Eye (tissue), 1 donor: ENCODE data around the gene ANKRD24.
"Not testable (repeated sequence)": the region's sequence is repeated elsewhere in the genome, so short reads cannot be mapped to it uniquely, and the experiment has no call there.

ENCODE experiments used
- DNase-seq: peaks from one replicate; pipeline ENCODE4 v3.0.0-alpha.2; 2015

The ANKRD24 gene

DNA sequence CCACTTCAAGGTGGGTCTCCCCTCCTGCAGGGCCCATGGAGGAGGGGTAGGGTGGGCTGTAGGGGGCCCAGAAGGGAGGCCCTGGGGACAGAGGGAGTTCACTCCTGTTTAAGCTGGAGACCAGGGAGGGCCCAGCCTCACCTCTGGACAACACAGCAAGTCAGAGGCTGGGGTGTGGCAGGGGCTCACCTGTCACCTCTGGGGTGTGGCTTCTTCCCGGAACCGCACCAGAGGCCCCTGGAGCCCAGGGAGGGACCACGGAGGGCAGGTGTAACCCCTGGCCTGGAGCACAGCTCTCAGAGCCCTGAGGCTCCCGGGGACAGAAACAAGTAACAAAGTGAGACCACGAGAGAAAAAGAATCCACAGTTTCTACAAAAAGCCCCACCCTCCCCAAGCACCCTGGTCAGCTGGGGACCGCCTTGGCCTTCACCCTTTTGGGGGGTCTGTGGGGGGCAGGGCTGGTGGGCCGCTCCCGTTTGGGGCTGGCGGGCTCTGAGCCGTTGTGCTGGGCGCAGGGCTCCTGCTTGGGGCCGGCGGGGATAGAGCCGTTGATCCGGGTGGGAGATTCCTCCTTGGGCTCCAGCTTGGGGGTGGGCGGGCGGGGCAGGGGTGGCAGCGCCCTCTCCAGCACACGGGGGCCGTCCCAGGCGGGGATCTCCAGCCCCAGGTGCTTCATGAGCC, 8.1 kb upstream of the ANKRD24 start:
- DNase-seq, result no peak

DNA sequence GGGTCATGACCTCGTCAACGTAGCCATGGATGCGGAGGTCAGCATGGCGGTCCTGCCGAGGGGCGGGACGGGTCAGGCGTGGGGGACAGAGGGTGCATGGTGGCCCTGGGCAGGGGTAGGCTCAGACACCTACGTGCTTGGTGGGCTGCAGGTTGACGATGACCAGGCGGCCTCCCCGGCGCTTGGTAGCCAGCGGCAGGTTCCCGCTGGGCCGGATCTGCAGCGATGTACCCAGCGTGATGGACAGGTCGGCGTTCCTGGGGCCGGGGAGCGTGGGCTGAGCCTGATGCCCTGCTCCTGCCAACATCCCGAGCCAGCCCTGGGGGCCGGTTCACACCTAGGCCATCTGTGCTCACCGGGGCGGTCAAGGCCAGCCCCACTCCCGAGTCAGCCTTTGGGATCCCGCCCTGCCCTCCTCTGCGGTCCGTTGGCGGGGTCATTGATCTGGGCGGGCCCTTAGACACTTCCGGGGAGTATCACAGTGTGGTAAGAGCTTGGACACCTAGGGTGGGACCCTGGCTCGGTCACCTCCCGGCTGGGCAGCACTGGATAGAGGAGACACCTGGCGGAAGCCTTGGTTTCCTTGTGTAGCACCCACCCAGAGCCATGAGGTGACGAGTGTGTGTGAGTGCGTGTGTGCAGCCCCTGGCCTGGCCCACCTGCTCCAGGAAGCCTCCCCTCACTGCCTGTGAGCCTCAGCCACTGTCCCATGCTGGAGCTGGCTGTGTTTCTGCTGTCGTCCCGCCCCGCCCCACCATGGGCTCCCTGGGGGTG, 7.4 kb upstream of the ANKRD24 start:
- DNase-seq, result no peak

DNA sequence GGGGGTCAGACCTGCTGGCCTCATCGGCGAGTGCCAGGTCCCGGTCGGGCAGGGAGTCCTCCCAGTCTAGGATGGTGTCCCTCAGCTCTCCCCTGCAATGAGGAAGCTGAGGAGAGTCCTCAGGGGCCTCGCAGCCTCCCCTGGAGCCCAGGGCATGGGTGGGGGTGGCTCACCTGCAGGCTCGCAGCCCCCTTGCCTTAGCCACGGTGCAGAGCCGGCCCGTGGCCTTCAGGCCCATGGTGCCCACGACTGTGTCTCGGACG, 6.9 kb upstream of the ANKRD24 start:
- no peak for DNase-seq

DNA sequence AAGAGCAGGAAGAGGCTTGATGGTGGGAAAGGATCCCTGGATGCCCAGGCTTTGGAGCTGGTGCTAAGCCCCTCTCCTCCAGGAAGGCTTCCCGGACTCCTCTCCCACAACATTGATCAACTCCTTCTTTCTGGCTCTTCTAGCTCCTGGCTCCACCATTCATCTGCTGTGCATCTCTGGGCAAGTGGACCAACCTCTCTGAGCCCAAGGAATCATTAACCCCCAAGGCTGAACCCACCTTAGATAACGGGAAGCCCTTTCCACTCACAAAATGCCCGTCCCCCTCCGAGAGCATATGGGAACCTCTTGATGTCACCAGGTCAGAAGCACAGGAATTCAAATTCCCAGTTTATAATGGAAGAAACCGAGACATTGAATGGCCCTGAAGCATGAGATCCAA, 5.3 kb upstream of the ANKRD24 start:
- DNase-seq, result no peak

DNA sequence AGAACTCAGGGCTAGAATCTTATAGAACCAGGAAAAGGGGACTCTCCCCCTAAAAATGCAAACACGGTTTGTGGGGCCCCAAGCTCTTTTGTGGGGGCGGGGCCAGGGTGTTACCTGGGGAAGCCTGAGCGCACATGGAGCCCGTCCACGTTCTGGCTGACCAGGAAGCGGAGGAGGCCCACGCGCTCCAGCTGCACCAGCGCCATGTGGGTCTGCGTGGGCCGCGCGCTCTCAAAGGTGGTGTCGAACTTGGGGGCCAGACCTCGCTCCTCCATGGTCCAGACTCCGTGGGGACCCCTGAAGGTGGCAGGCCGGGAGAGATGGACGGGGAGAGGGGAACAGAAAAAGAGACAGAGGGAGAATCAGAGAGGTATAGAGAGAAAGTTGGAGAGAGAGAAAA, 3.5 kb upstream of the ANKRD24 start:
- DNase-seq, result no peak

DNA sequence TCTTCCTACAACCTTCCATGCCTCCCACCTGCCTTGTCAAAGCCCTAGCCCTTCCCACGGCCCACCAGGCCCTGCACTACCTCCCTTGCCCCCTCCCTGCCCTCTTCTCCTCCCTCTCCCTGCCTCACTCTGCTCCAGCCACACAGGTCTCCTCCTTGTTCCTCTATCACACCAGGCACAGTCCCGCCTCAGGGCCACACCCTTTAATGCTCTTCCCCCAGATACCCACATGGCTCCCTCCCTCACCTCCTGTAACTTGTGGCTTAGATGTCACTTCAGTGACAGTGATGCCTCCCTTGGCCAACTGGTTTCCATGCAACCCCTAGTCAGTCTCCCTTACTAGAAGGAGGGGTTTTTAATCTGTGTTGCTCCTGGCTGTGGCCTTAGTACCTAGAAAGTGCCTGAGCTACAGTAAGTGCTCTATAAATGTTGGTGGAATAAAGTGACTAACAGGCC, 1.4 kb upstream of the ANKRD24 start:
- DNase-seq, result no peak

GRCh38 chr19:4183967-4184717, 1.7 kb downstream of the ANKRD24 start:
- DNase-seq, result no peak

DNA sequence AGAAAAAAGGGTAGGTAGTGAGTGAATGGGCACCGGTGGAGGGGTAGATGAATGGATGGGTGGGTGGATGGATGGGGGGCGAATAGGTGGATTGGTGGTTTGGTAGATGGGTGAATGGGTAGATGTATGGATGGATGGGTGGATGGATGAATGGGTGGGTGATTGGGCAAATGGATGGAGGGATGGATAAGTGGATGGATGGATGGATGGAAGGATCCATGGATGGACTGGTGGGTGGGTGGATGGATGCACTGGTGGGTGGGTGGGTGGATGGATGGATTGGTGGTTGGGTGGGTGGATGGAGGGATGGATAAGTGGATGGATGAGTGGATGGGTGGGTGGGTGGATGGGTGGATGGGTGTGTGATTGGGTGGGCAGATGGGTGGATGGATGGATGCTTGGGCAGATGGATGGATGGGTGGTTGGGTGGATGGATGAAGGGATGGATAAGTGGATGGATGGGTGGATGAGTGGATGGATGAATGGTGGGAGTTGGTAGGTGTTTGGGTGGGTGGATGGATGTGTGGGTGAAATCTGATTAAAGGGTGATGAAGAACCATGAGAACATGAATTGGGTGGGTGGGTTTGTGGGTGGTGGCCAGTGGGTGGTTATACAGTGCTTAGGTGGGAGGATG, 2.3 kb downstream of the ANKRD24 start:
- no peak for DNase-seq

DNA sequence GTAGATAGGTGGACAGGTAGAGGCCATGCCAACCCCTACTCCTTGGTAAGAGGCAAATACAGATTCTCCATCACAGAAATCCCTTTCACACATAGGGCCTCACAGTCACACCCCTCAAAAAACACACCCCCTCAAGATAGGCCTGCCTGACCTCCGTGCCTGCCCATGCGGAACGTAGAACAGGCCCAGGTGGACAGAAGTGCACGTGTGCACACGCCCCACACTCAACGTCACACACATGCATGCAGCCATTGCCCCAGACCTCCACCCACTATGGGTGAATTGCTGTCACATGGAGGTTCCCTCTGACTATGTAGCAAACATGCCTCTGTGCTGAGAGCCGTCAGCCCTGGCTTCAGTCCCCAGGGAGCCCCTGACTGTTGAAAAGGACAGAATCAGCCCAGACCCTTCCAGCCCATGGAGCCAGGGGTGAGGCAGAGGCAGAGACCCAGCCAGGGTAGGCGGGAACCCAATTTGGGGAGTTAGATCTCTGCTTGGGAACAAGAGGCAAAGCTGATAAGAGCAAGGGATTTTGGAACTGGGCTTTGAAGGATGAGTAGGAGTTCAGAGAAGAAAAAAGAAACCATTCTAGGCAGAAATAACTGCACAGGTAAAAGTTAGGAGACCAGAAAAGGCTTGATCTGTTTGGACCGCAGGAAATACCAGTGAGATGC, 3.1 kb downstream of the ANKRD24 start:
- DNase-seq, result no peak

DNA sequence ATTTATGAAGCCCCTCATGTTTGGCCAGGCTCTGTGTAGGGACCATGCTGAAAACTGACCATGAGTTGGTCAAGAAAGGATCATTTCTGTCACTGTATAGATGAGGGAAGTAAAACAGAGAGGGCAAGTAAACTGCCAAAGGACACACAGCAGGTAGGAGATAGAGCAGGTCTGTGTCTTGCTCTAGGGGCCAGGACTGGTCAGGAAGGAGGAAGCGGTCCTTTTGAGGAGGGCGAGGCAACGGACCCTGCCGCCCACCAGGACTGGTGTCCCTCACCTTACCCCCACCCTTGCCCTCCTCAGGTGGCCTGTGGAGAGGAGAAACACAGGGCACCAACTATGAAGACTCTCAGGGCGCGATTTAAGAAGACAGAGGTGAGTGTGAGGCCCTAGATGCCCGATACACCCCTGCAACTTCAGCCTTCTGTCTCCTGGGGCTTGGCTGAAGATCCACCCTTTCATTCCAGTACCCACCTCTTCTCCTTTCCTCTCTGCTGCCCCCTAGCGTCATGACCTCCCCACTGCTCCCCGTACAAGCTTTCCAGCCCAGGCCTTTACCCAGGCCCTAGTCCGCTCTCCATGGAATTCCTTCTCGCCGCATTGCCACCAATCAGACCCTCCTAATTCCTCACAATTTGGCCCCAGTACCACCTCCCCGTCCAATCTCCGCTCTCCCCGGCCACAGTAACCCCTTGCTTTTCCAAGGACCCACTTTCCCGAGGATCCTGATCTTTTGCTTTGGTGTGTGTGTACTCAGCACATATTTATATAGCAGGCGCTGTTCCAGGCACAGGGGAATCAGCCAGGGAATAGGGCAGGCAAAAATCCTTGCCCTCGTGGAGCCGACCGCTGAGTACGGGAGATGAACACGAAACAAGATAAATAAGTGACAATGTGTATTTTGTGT, 3.9 kb downstream of the ANKRD24 start:
- peak; percentile 91 for DNase-seq

- no peak for DNase-seq
These were observed 5.0 kb downstream of the ANKRD24 start for GRCh38 chr19:4187313-4188122.

DNA sequence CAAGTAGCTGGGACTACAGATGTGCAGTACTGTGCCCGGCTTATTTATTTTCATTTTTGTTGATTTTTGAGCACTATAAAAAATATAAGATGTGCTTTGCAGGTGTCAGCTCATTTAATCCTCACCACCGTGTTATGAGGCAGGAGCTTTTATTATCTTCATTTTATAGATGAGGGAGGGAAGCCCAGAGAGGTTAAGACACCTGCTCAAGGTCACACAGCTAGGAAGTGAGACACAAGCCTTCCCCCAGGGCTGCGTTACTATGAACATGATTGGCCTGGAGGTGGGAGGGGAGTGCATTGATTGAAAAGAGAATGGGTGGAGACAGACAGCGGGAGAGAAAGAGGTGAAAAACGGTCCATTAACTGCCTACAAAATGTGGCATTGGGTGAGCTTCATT, 7.2 kb downstream of the ANKRD24 start:
- DNase-seq, result no peak

DNA sequence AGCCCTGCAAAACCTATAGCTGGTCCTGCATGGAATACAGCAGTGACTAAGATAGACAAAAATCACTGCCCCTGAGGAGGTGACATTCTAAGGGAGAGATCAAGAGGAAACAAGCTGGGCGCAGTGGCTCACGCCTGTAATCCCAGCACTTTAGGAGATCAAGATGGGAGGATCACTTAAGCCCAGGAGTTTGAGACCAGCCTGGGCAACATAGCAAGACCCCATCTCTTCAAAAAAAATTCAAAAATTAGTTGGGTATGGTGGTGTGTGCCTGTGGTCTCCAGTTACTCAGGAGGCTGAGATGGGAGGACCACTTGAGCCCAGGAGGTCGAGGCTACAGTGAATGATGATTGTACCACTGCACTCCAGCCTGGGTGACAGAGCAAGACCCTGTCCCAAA, 10.0 kb downstream of the ANKRD24 start:
- DNase-seq, result not testable (repeated sequence)

DNA sequence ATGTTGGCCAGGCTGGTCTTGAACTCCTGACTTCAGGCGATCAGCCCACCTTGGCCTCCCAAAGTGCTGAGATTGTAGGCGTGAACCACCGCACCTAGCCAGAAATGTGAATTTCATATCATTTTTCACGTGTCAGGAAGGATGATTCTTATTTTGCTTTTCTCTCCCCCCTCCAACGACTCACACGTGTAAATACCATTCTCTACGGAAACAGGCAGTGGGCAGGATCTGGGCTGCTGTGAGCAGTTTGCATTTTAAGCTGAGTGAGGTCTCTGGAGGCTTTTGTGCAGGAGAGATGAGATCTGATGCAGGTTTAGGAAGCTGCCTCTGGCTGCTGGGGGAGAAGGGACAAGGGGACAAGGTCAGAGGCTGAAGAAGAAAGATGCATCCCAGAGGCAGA, 11.9 kb downstream of the ANKRD24 start:
- DNase-seq, result no peak

GRCh38 chr19:4196009-4196408, 13.5 kb downstream of the ANKRD24 start:
- DNase-seq, result no peak

- DNase-seq, result no peak
These were observed 14.2 kb downstream of the ANKRD24 start for GRCh38 chr19:4196587-4197148.

- no peak for DNase-seq
These were observed 14.7 kb downstream of the ANKRD24 start for GRCh38 chr19:4197228-4197624.

DNA sequence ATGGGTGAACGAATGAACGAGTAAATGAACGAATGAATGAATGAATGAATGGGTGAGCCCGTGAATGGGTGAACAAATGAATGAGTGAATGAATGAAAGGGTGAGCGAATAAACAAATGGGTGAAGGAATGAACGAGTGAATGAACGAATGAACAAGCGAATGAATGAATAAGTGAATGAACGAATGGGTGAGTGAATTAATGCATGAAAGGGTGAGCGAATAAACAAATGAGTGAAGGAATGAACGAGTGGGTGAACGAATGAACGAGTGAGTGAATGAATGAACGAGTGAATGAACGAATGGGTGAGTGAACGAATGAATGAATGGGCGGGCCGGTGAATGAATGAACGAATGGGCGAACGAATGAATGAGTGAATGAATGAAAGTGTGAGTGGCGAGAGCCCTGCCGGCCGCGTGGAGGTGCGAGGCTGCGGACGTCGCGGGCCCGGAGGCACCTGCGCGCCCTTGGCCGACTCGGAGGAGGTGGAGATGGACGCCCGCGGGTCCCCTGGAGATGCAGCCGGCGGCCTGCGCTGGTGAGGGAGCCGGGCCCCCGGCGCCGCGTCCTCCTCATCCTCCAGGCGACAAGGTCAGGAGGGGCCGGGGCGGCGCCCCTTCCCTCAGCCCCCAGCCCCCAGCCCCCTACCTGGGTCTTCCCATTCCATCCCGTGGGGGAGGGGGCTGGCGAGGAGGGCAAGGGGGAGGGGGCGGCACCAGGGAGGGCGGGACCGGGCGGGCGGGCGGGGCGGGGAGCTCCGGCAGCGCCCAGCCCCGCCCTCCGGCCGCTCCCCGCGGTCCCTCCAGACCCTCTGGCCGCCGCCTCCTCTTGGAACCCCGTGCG, 15.4 kb downstream of the ANKRD24 start:
- DNase-seq, result peak; percentile 52

DNA sequence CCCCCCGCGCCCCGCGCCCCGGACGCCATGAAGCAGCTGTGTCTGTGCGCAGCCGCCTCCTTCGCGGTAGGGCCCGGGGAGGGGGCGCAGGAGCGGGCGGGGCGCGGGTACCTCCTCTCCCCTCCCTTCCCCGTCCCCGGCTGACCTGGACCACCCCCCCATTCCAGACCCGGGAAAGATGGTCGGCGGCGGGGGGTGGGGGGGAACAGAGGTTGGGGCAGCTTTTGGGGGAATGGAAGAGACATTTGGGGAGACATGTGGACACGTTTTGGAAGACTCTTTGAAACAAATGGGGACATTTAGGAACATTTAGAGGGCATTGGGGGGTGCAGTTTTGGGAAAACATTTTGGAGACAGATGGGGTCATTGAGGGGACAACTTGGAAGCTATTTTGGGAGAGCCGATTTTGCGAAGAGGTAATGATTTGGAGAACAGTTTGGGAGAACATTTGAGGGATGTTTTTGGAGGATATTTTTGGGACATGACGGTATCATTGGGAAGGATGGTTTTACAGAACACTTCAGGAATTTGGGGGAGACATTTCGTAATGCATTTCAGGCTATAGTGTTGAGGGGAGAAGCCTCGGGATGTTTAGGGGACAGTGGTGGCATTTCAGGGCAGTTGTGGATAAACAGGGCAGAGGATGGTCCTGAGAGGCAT, 16.1 kb downstream of the ANKRD24 start:
- no peak for DNase-seq
